Measurements from ENCODE around the gene TFDP1.

GRCh38 chr13:113617961-113618360 is 33.4 kb downstream of the TFDP1 start:
- TF ChIP-seq POLR2A (IDR thresholded peaks at IDR 0.05) (no peak), CTCF (IDR thresholded peaks at IDR 0.05) (no peak), POLR2AphosphoS5 (IDR thresholded peaks at IDR 0.05) (no peak)

Data from transverse colon (tissue), 4 donors.